SK-N-SH treated with all-trans-retinoic acid at 6 μM for 48 hours (cell line): ENCODE measurements around the gene TNFAIP8.

Source experiments
- ATAC-seq: fragments of 200-7000 bp; cut with Tn5 transposase; 3 replicates; pipeline ENCODE4 v1.9.1; 2020; ENCODE audit warnings: mild to moderate bottlenecking, moderate library complexity
- ARNTL ChIP-seq: fragments of 450-650 bp; formaldehyde crosslinking; IDR thresholded peaks from 2 replicates; pipeline ENCODE4 v1.5.0; 2020; ENCODE audit warnings: low read depth, mild to moderate bottlenecking, moderate library complexity, borderline replicate concordance
- BACH2 ChIP-seq: fragments of 250-450 bp; sonication (Bioruptor Pico); IDR thresholded peaks from 2 replicates; pipeline ENCODE4 v1.9.0; 2021; ENCODE audit warnings: mild to moderate bottlenecking, borderline replicate concordance
- CREB5 ChIP-seq: fragments of 250-450 bp; sonication (Bioruptor Pico); IDR thresholded peaks from 2 replicates; pipeline ENCODE4 v1.5.1; 2020; ENCODE audit warnings: low read depth, mild to moderate bottlenecking, moderate library complexity
- CSDC2 ChIP-seq: fragments of 250-450 bp; sonication (Bioruptor Pico); IDR thresholded peaks from 2 replicates; pipeline ENCODE4 v1.5.0; 2020; ENCODE audit warnings: mild to moderate bottlenecking, moderate library complexity
- CSRNP3 ChIP-seq: fragments of 250-450 bp; sonication (Bioruptor Pico); IDR thresholded peaks from 2 replicates; pipeline ENCODE4 v1.5.1; 2021; ENCODE audit warnings: mild to moderate bottlenecking, moderate library complexity
- ESRRG ChIP-seq: fragments of 250-450 bp; sonication (Bioruptor Pico); IDR thresholded peaks from 2 replicates; pipeline ENCODE4 v1.6.1; 2021; ENCODE audit warnings: mild to moderate bottlenecking
- GLIS3 ChIP-seq: fragments of 250-450 bp; sonication (Bioruptor Pico); IDR thresholded peaks from 2 replicates; pipeline ENCODE4 v1.5.0; 2020; ENCODE audit warnings: mild to moderate bottlenecking, moderate library complexity
- ISL1 ChIP-seq: fragments of 250-450 bp; sonication (Bioruptor Pico); IDR thresholded peaks from 2 replicates; pipeline ENCODE4 v2.1.2; 2022; ENCODE audit warnings: mild to moderate bottlenecking, moderate library complexity
- OSR1 ChIP-seq: fragments of 250-450 bp; sonication (Bioruptor Pico); IDR thresholded peaks from 2 replicates; pipeline ENCODE4 v1.8.0; 2022; ENCODE audit warnings: moderate library complexity, mild to moderate bottlenecking, inconsistent platforms
- PATZ1 ChIP-seq: fragments of 250-450 bp; sonication (Bioruptor Pico); IDR thresholded peaks from 2 replicates; pipeline ENCODE4 v1.8.0; 2020; ENCODE audit warnings: mild to moderate bottlenecking, moderate library complexity, borderline replicate concordance
- PPARA ChIP-seq: fragments of 250-450 bp; sonication (Bioruptor Pico); IDR thresholded peaks from 2 replicates; pipeline ENCODE4 v1.5.0; 2020; ENCODE audit warnings: mild to moderate bottlenecking, borderline replicate concordance
- SNAI2 ChIP-seq: fragments of 250-450 bp; sonication (Bioruptor Pico); IDR thresholded peaks from 2 replicates; pipeline ENCODE4 v1.5.0; 2020; ENCODE audit warnings: mild to moderate bottlenecking, moderate library complexity
- TCF4 ChIP-seq: fragments of 250-450 bp; sonication (Bioruptor Pico); IDR thresholded peaks from 2 replicates; pipeline ENCODE4 v1.8.0; 2021; ENCODE audit warnings: mild to moderate bottlenecking, moderate library complexity, borderline replicate concordance
- TOX ChIP-seq: fragments of 250-450 bp; sonication (Bioruptor Pico); IDR thresholded peaks from 2 replicates; pipeline ENCODE4 v1.8.0; 2021; ENCODE audit warnings: mild to moderate bottlenecking, moderate library complexity, borderline replicate concordance
- TSHZ2 ChIP-seq: fragments of 250-450 bp; sonication (Bioruptor Pico); IDR thresholded peaks from 2 replicates; pipeline ENCODE4 v1.5.0; 2020; ENCODE audit warnings: mild to moderate bottlenecking, moderate library complexity
- ZC3H10 ChIP-seq: fragments of 250-450 bp; sonication (Bioruptor Pico); IDR thresholded peaks from 2 replicates; pipeline ENCODE4 v1.5.1; 2021; ENCODE audit warnings: mild to moderate bottlenecking, moderate library complexity
- ZFP3 ChIP-seq: fragments of 250-450 bp; sonication (Bioruptor Pico); IDR thresholded peaks from 2 replicates; pipeline ENCODE4 v1.5.0; 2020; ENCODE audit warnings: mild to moderate bottlenecking, moderate library complexity
- ZNF565 ChIP-seq: fragments of 450-650 bp; formaldehyde crosslinking; conservative IDR thresholded peaks from 2 replicates; pipeline ENCODE4 v1.5.0; 2020; ENCODE audit warnings: low read depth, mild to moderate bottlenecking, moderate library complexity
- ZNF70 ChIP-seq: fragments of 450-650 bp; formaldehyde crosslinking; IDR thresholded peaks from 2 replicates; pipeline ENCODE4 v1.5.0; 2020; ENCODE audit warnings: mild to moderate bottlenecking, moderate library complexity
- ZNF8 ChIP-seq: fragments of 450-650 bp; formaldehyde crosslinking; IDR thresholded peaks from 2 replicates; pipeline ENCODE4 v1.5.0; 2020; ENCODE audit warnings: mild to moderate bottlenecking, moderate library complexity

The TNFAIP8 gene

GRCh38 chr5:119367502-119368237 lies 11.9 kb downstream of the TNFAIP8 start:
- no peak for TF ChIP-seq TSHZ2
- ATAC-seq: peak; percentile 66

- TF ChIP-seq PPARA (CRISPR knock-in tag) (no peak), ESRRG (CRISPR knock-in tag) (no peak), ZNF565 (CRISPR knock-in tag) (no peak), PATZ1 (no peak)
- TF ChIP-seq, all 23 proteins: peak for 0
- ATAC-seq: no peak
Observed at GRCh38 chr5:119368238-119368630, 12.4 kb downstream of the TNFAIP8 start.

- peak; percentile 78 for ATAC-seq
- no peak for TF ChIP-seq ZC3H10
- TF ChIP-seq CSDC2 (CRISPR knock-in tag): no peak
- TF ChIP-seq ARNTL (CRISPR knock-in tag): no peak
- no peak for TF ChIP-seq ZFP3
- TF ChIP-seq TOX (CRISPR knock-in tag): no peak
- no peak for TF ChIP-seq PPARA (CRISPR knock-in tag)
- no peak for TF ChIP-seq ZNF565 (CRISPR knock-in tag)
- TF ChIP-seq TSHZ2: no peak
- TF ChIP-seq OSR1 (CRISPR knock-in tag): no peak
- no peak for TF ChIP-seq GLIS3
- TF ChIP-seq ZNF8: no peak
- TF ChIP-seq ISL1 (CRISPR knock-in tag): no peak; the same call in 1 of the 2 replicates
- no peak for TF ChIP-seq BACH2 (CRISPR knock-in tag)
- TF ChIP-seq SNAI2 (CRISPR knock-in tag): no peak
- no peak for TF ChIP-seq CSRNP3
- TF ChIP-seq PATZ1: no peak
- TF ChIP-seq TCF4 (CRISPR knock-in tag): no peak
- no peak for TF ChIP-seq CREB5 (CRISPR knock-in tag)
- no peak for TF ChIP-seq ZNF70 (CRISPR knock-in tag)
Observed at GRCh38 chr5:119370486-119370885, 14.7 kb downstream of the TNFAIP8 start.
